Ascending aorta (tissue), 2 donors: ENCODE data around the gene C10orf71. TPM values are rescaled to one million over a fixed set of nuclear protein-coding genes. Genes with fewer than 3 reads are reported as not detected.

ENCODE experiments used
- DNase-seq, 2 donors: peaks; one replicate each; pipeline ENCODE4 v3.0.0-alpha.2; 2019; ENCODE audit warnings: low spot score in 2 of 2
- H3K27ac ChIP-seq, 2 donors: fragments of 200-600 bp; sonication (generic); one replicate each; pipeline ENCODE4 v1.5.1; 2016 to 2017; ENCODE audit warnings: mild to moderate bottlenecking in 1 of 2
- H3K27me3 ChIP-seq: fragments of 200-600 bp; sonication (generic); one replicate; pipeline ENCODE4 v1.5.1; 2017
- H3K36me3 ChIP-seq, 2 donors: fragments of 200-600 bp; sonication (generic); one replicate each; pipeline ENCODE4 v1.5.1; 2016
- H3K4me1 ChIP-seq, 2 donors: fragments of 200-600 bp; sonication (generic); one replicate each; pipeline ENCODE4 v1.5.1; 2016 to 2017; ENCODE audit warnings: mild to moderate bottlenecking in 1 of 2
- H3K4me3 ChIP-seq, 2 donors: fragments of 200-600 bp; sonication (generic); one replicate each; pipeline ENCODE4 v1.5.1; 2016 to 2017; ENCODE audit warnings: mild to moderate bottlenecking in 1 of 2
- H3K9me3 ChIP-seq, 2 donors: fragments of 200-600 bp; sonication (generic); one replicate each; pipeline ENCODE4 v1.5.1; 2016
- CTCF ChIP-seq, 3 experiments: fragments of 200-600 bp in 2 of 3; fragments of 450-650 bp in 1 of 3; sonication (generic) in 2 of 3; IDR thresholded peaks; one replicate each; pipeline ENCODE4 v1.5.1; 2016 to 2019; ENCODE audit warnings: antibody characterized with exemption in 3 of 3, mild to moderate bottlenecking in 1 of 3, moderate library complexity in 1 of 3
- intact Hi-C: fragments of 100-400 bp; cut with DNase I; formaldehyde crosslinking; loops from one replicate; pipeline ENCODE4 v1.15.1; 2023
- total RNA-seq: library from RNA; depleted of rRNA; stranded (reverse); fragments of >200 nt; gene quantifications from one replicate; pipeline ENCODE4 v1.1.0, GENCODE V29; 2016

The C10orf71 gene
- total RNA-seq, 1 donor from 2014 or later: not detected

- no peak for DNase-seq
- intact Hi-C loops: no loop called here
Measured at GRCh38 chr10:49368256-49368655, 69.3 kb downstream of the C10orf71 start.

GRCh38 chr10:49369216-49370162, 70.5 kb downstream of the C10orf71 start:
- H3K27ac ChIP-seq: no peak overlapping the region
- H3K27me3 ChIP-seq: no peaks in the 10 kb centered on the region
- no peak overlapping the region for H3K4me3 ChIP-seq
- no peak for DNase-seq
- intact Hi-C loops: no loop called here
- no peaks in the 10 kb centered on the region for H3K9me3 ChIP-seq
- H3K36me3 ChIP-seq: no peaks in the 10 kb centered on the region
- no peak for TF ChIP-seq CTCF (IDR thresholded peaks at IDR 0.05)
- H3K4me1 ChIP-seq: no peaks in the 10 kb centered on the region

More at GRCh38 chr10:49368256-49368655, 69.3 kb downstream of the C10orf71 start:
- H3K27ac ChIP-seq: no peak overlapping the region
- no peak overlapping the region for H3K4me3 ChIP-seq
- no peaks in the 10 kb centered on the region for H3K4me1 ChIP-seq
- TF ChIP-seq CTCF (IDR thresholded peaks at IDR 0.05): no peak
- H3K9me3 ChIP-seq: no peaks in the 10 kb centered on the region
- no peaks in the 10 kb centered on the region for H3K27me3 ChIP-seq
- no peaks in the 10 kb centered on the region for H3K36me3 ChIP-seq

- TF ChIP-seq CTCF (IDR thresholded peaks at IDR 0.05): no peak
- no peak for DNase-seq
- no peaks in the 10 kb centered on the region for H3K27me3 ChIP-seq
- intact Hi-C loops: no loop called here
- H3K4me3 ChIP-seq: no peak overlapping the region
- no peaks in the 10 kb centered on the region for H3K9me3 ChIP-seq
- H3K27ac ChIP-seq: no peak overlapping the region
- no peaks in the 10 kb centered on the region for H3K4me1 ChIP-seq
- no peaks in the 10 kb centered on the region for H3K36me3 ChIP-seq
Measured at GRCh38 chr10:49370326-49371100, 71.5 kb downstream of the C10orf71 start.

GRCh38 chr10:49371967-49372366, 73.0 kb downstream of the C10orf71 start:
- no peak for DNase-seq
- Histone ChIP-seq H3K4me1 (no peaks in the 10 kb centered on the region), H3K9me3 (no peaks in the 10 kb centered on the region), H3K27me3 (no peaks in the 10 kb centered on the region), H3K4me3 (no peak overlapping the region), H3K36me3 (no peaks in the 10 kb centered on the region), H3K27ac (no peak overlapping the region)
- no peak for TF ChIP-seq CTCF (IDR thresholded peaks at IDR 0.05)
- intact Hi-C loops: no loop called here

- H3K36me3 ChIP-seq: no peaks in the 10 kb centered on the region
- intact Hi-C loops: no loop called here
- TF ChIP-seq CTCF (IDR thresholded peaks at IDR 0.05): no peak
- H3K4me1 ChIP-seq: no peaks in the 10 kb centered on the region
- H3K27ac ChIP-seq: no peak overlapping the region
- H3K9me3 ChIP-seq: no peaks in the 10 kb centered on the region
- no peaks in the 10 kb centered on the region for H3K27me3 ChIP-seq
- no peak for DNase-seq
- no peak overlapping the region for H3K4me3 ChIP-seq
Measured at GRCh38 chr10:49373361-49373760, 74.4 kb downstream of the C10orf71 start.
